Measurements from ENCODE around the gene P4HB.

The P4HB gene

GRCh38 chr17:81823820-81824550 lies 36.4 kb downstream of the P4HB start:
- no peaks in the 10 kb centered on the region for H3K36me3 ChIP-seq (ENCODE audit: insufficient read depth, low read length)
- no peaks in the 10 kb centered on the region for H3K9me3 ChIP-seq (ENCODE audit: control insufficient read depth, insufficient read depth, low read length)
- H3K4me1 ChIP-seq (ENCODE audit: insufficient read depth, low read length) = peaks cover 9% of the 10 kb centered on the region; the same call in 1 of the 2 replicates
- H3K9ac ChIP-seq (ENCODE audit: low read depth, low read length) = no peak overlapping the region

GRCh38 chr17:81822996-81823819 lies 37.1 kb downstream of the P4HB start:
- Histone ChIP-seq H3K9ac (ENCODE audit: low read depth, low read length) (no peak overlapping the region), H3K9me3 (ENCODE audit: control insufficient read depth, insufficient read depth, low read length) (no peaks in the 10 kb centered on the region), H3K4me1 (ENCODE audit: insufficient read depth, low read length) (peaks cover 3% of the 10 kb centered on the region; the same call in 1 of the 2 replicates), H3K36me3 (ENCODE audit: insufficient read depth, low read length) (no peaks in the 10 kb centered on the region)

- H3K36me3 ChIP-seq (ENCODE audit: insufficient read depth, low read length) = no peaks in the 10 kb centered on the region
- H3K9ac ChIP-seq (ENCODE audit: low read depth, low read length) = no peak overlapping the region
- H3K9me3 ChIP-seq (ENCODE audit: control insufficient read depth, insufficient read depth, low read length) = no peaks in the 10 kb centered on the region
- peaks cover 3% of the 10 kb centered on the region; the same call in 1 of the 2 replicates for H3K4me1 ChIP-seq (ENCODE audit: insufficient read depth, low read length)
These were observed 38.1 kb downstream of the P4HB start for GRCh38 chr17:81822312-81822637.

GRCh38 chr17:81821603-81822311 lies 38.6 kb downstream of the P4HB start:
- Histone ChIP-seq H3K36me3 (ENCODE audit: insufficient read depth, low read length) (no peaks in the 10 kb centered on the region), H3K9ac (ENCODE audit: low read depth, low read length) (no peak overlapping the region), H3K9me3 (ENCODE audit: control insufficient read depth, insufficient read depth, low read length) (no peaks in the 10 kb centered on the region), H3K4me1 (ENCODE audit: insufficient read depth, low read length) (peaks cover 3% of the 10 kb centered on the region; the same call in 1 of the 2 replicates)

- Histone ChIP-seq H3K9me3 (ENCODE audit: control insufficient read depth, insufficient read depth, low read length) (no peaks in the 10 kb centered on the region), H3K9ac (ENCODE audit: low read depth, low read length) (no peak overlapping the region), H3K4me1 (ENCODE audit: insufficient read depth, low read length) (peaks cover 3% of the 10 kb centered on the region; the same call in 1 of the 2 replicates), H3K36me3 (ENCODE audit: insufficient read depth, low read length) (no peaks in the 10 kb centered on the region)
These were observed 39.2 kb downstream of the P4HB start for GRCh38 chr17:81821147-81821546.

GRCh38 chr17:81819708-81820107 lies 40.6 kb downstream of the P4HB start:
- H3K9me3 ChIP-seq (ENCODE audit: control insufficient read depth, insufficient read depth, low read length) = no peaks in the 10 kb centered on the region
- no peaks in the 10 kb centered on the region for H3K36me3 ChIP-seq (ENCODE audit: insufficient read depth, low read length)
- peaks cover 5% of the 10 kb centered on the region; the same call in 1 of the 2 replicates for H3K4me1 ChIP-seq (ENCODE audit: insufficient read depth, low read length)
- no peak overlapping the region for H3K9ac ChIP-seq (ENCODE audit: low read depth, low read length)

GRCh38 chr17:81817758-81818147 lies 42.6 kb downstream of the P4HB start:
- Histone ChIP-seq H3K36me3 (ENCODE audit: insufficient read depth, low read length) (no peaks in the 10 kb centered on the region), H3K9me3 (ENCODE audit: control insufficient read depth, insufficient read depth, low read length) (no peaks in the 10 kb centered on the region), H3K9ac (ENCODE audit: low read depth, low read length) (no peak overlapping the region), H3K4me1 (ENCODE audit: insufficient read depth, low read length) (peaks cover 5% of the 10 kb centered on the region; the same call in 1 of the 2 replicates)

GRCh38 chr17:81815646-81815986 lies 44.7 kb downstream of the P4HB start:
- no peaks in the 10 kb centered on the region for H3K9me3 ChIP-seq (ENCODE audit: control insufficient read depth, insufficient read depth, low read length)
- peaks cover 5% of the 10 kb centered on the region; the same call in 1 of the 2 replicates for H3K4me1 ChIP-seq (ENCODE audit: insufficient read depth, low read length)
- no peaks in the 10 kb centered on the region for H3K36me3 ChIP-seq (ENCODE audit: insufficient read depth, low read length)
- no peak overlapping the region for H3K9ac ChIP-seq (ENCODE audit: low read depth, low read length)

- no peak overlapping the region for H3K9ac ChIP-seq (ENCODE audit: low read depth, low read length)
These were observed 45.3 kb downstream of the P4HB start for GRCh38 chr17:81814748-81815645.

GRCh38 chr17:81813861-81814683 lies 46.3 kb downstream of the P4HB start:
- Histone ChIP-seq H3K9me3 (ENCODE audit: control insufficient read depth, insufficient read depth, low read length) (no peaks in the 10 kb centered on the region), H3K9ac (ENCODE audit: low read depth, low read length) (no peak overlapping the region), H3K36me3 (ENCODE audit: insufficient read depth, low read length) (no peaks in the 10 kb centered on the region), H3K4me1 (ENCODE audit: insufficient read depth, low read length) (peaks cover 5% of the 10 kb centered on the region; the same call in 1 of the 2 replicates)

More at GRCh38 chr17:81814748-81815645, 45.3 kb downstream of the P4HB start:
- H3K36me3 ChIP-seq (ENCODE audit: insufficient read depth, low read length) = no peaks in the 10 kb centered on the region
- H3K4me1 ChIP-seq (ENCODE audit: insufficient read depth, low read length) = peaks cover 5% of the 10 kb centered on the region; the same call in 1 of the 2 replicates
- no peaks in the 10 kb centered on the region for H3K9me3 ChIP-seq (ENCODE audit: control insufficient read depth, insufficient read depth, low read length)

- no peaks in the 10 kb centered on the region for H3K36me3 ChIP-seq (ENCODE audit: insufficient read depth, low read length)
- no peaks in the 10 kb centered on the region for H3K9me3 ChIP-seq (ENCODE audit: control insufficient read depth, insufficient read depth, low read length)
- H3K4me1 ChIP-seq (ENCODE audit: insufficient read depth, low read length) = peaks cover 5% of the 10 kb centered on the region; the same call in 1 of the 2 replicates
- H3K9ac ChIP-seq (ENCODE audit: low read depth, low read length) = no peak overlapping the region
These were observed 47.0 kb downstream of the P4HB start for GRCh38 chr17:81813371-81813684.

GRCh38 chr17:81812571-81813370 lies 47.6 kb downstream of the P4HB start:
- Histone ChIP-seq H3K9me3 (ENCODE audit: control insufficient read depth, insufficient read depth, low read length) (no peaks in the 10 kb centered on the region), H3K36me3 (ENCODE audit: insufficient read depth, low read length) (no peaks in the 10 kb centered on the region), H3K4me1 (ENCODE audit: insufficient read depth, low read length) (peaks cover 5% of the 10 kb centered on the region; the same call in 1 of the 2 replicates), H3K9ac (ENCODE audit: low read depth, low read length) (no peak overlapping the region)

Data from ES-I3 (cell line).